Measurements from ENCODE around the gene OR10A3. TPM values are rescaled to one million over a fixed set of nuclear protein-coding genes. Genes with fewer than 3 reads are reported as not detected.

The OR10A3 gene
- total RNA-seq, 6 donors from 2014 or later = not detected

DNA sequence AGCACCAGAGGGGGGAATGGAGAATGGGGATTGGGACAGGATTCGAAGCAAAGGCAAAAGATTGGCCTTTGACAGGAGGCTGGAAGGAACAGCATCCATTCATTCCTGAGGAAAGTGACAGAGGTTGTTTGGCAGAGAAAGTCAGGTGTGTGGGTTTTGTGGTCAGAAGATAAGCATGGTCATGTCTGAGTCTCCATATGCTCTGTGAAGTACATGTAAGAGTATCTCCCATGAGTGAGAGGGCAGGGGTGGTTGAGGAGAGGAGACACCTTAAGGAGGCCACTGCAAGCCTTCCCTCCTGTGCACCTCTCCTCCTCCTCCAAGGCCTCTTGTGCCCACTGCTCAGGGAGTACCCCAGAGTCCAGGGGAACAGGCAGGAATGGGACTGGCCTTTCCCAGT, 25.6 kb upstream of the OR10A3 start:
- DNase-seq = no peak
- no peak overlapping the region for H3K27ac ChIP-seq
- no peaks in the 10 kb centered on the region for H3K27me3 ChIP-seq
- no peak overlapping the region for H3K4me3 ChIP-seq
- ATAC-seq (ENCODE audit: low FRiP score in 2 of 2) = no peak
- H3K4me1 ChIP-seq = no peaks in the 10 kb centered on the region
- TF ChIP-seq, protein P1, sequence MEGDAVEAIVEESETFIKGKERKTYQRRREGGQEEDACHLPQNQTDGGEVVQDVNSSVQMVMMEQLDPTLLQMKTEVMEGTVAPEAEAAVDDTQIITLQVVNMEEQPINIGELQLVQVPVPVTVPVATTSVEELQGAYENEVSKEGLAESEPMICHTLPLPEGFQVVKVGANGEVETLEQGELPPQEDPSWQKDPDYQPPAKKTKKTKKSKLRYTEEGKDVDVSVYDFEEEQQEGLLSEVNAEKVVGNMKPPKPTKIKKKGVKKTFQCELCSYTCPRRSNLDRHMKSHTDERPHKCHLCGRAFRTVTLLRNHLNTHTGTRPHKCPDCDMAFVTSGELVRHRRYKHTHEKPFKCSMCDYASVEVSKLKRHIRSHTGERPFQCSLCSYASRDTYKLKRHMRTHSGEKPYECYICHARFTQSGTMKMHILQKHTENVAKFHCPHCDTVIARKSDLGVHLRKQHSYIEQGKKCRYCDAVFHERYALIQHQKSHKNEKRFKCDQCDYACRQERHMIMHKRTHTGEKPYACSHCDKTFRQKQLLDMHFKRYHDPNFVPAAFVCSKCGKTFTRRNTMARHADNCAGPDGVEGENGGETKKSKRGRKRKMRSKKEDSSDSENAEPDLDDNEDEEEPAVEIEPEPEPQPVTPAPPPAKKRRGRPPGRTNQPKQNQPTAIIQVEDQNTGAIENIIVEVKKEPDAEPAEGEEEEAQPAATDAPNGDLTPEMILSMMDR (IDR thresholded peaks at IDR 0.05) = no peak
- TF ChIP-seq POLR2AphosphoS5 (IDR thresholded peaks at IDR 0.05) (no peak), POLR2A (IDR thresholded peaks at IDR 0.05) (no peak), EP300 (IDR thresholded peaks at IDR 0.05) (no peak)
- WGBS, 2 donors = 65 to 67% methylated on average over 1 of the region's 1 CpG
- no peaks in the 10 kb centered on the region for H3K9me3 ChIP-seq
- H3K36me3 ChIP-seq = no peaks in the 10 kb centered on the region

GRCh38 chr11:7965386-7965785, 23.9 kb upstream of the OR10A3 start, which contains the start of gene NLRP10:
Gene NLRP10, minus strand, starts transcription at chr11:7965447. Its CDS starts 1,952 bp downstream, at chr11:7963495.
- no peaks in the 10 kb centered on the region for H3K27me3 ChIP-seq
- no peaks in the 10 kb centered on the region for H3K4me1 ChIP-seq
- no peaks in the 10 kb centered on the region for H3K36me3 ChIP-seq
- TF ChIP-seq POLR2AphosphoS5 (IDR thresholded peaks at IDR 0.05) (no peak), POLR2A (IDR thresholded peaks at IDR 0.05) (no peak), EP300 (IDR thresholded peaks at IDR 0.05) (no peak)
- TF ChIP-seq, protein P1 (IDR thresholded peaks at IDR 0.05) = no peak
- H3K9me3 ChIP-seq = no peaks in the 10 kb centered on the region
- DNase-seq = no peak
- no peak for ATAC-seq (ENCODE audit: low FRiP score in 2 of 2)
- H3K4me3 ChIP-seq = no peak within 1 kb of the TSS
- no peak within 1 kb of the TSS for H3K27ac ChIP-seq
- 67 to 79% methylated on average over 1 of the region's 1 CpG for WGBS, 2 donors

DNA sequence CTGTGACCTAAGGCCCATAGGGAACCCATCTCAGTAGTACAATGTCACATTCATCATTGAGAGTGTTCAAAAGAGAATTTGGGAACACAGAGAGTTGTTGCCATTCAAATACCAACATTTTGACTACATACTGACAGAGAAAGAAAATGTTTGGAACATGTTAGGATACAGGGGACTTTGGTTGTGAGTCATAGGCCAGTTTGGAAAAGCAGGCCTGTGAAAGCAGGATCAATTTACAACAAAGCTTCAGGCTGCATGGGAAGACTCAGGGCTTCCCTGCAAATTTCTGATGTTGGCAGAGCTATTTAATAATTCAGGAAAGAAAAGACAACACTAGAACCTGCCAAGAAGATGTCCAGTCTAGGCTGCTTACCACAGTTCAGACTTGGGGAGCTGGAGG, 23.4 kb upstream of the OR10A3 start:
- TF ChIP-seq POLR2A (IDR thresholded peaks at IDR 0.05) = no peak
- TF ChIP-seq, protein P1 (IDR thresholded peaks at IDR 0.05) = no peak
- no peak for TF ChIP-seq POLR2AphosphoS5 (IDR thresholded peaks at IDR 0.05)
- no peak for TF ChIP-seq EP300 (IDR thresholded peaks at IDR 0.05)
- no peaks in the 10 kb centered on the region for H3K27me3 ChIP-seq
- no peak overlapping the region for H3K4me3 ChIP-seq
- no peak for DNase-seq
- H3K27ac ChIP-seq = no peak overlapping the region
- H3K36me3 ChIP-seq = no peaks in the 10 kb centered on the region
- ATAC-seq (ENCODE audit: low FRiP score in 2 of 2) = no peak
- no peaks in the 10 kb centered on the region for H3K4me1 ChIP-seq
- no peaks in the 10 kb centered on the region for H3K9me3 ChIP-seq

GRCh38 chr11:7964261-7964660, 22.8 kb upstream of the OR10A3 start:
- Histone ChIP-seq H3K27me3 (no peaks in the 10 kb centered on the region), H3K4me3 (no peak overlapping the region), H3K4me1 (no peaks in the 10 kb centered on the region), H3K27ac (no peak overlapping the region), H3K36me3 (no peaks in the 10 kb centered on the region), H3K9me3 (no peaks in the 10 kb centered on the region)
- DNase-seq = no peak
- no peak for ATAC-seq (ENCODE audit: low FRiP score in 2 of 2)
- TF ChIP-seq, protein P1 (IDR thresholded peaks at IDR 0.05) = no peak
- TF ChIP-seq POLR2AphosphoS5 (IDR thresholded peaks at IDR 0.05) (no peak), POLR2A (IDR thresholded peaks at IDR 0.05) (no peak), EP300 (IDR thresholded peaks at IDR 0.05) (no peak)
- 60 to 69% methylated on average over 3 of the region's 3 CpGs for WGBS, 2 donors

GRCh38 chr11:7955191-7955590, 13.7 kb upstream of the OR10A3 start:
- no peak for ATAC-seq (ENCODE audit: low FRiP score in 2 of 2)
- TF ChIP-seq, protein P1 (IDR thresholded peaks at IDR 0.05) = no peak
- TF ChIP-seq POLR2AphosphoS5 (IDR thresholded peaks at IDR 0.05) (no peak), POLR2A (IDR thresholded peaks at IDR 0.05) (no peak), EP300 (IDR thresholded peaks at IDR 0.05) (no peak)
- H3K9me3 ChIP-seq = no peaks in the 10 kb centered on the region
- no peak overlapping the region for H3K4me3 ChIP-seq
- H3K27me3 ChIP-seq = no peaks in the 10 kb centered on the region
- no peaks in the 10 kb centered on the region for H3K4me1 ChIP-seq
- WGBS, 2 donors = 67 to 73% methylated on average over 1 of the region's 1 CpG
- H3K27ac ChIP-seq = no peak overlapping the region
- no peaks in the 10 kb centered on the region for H3K36me3 ChIP-seq
- DNase-seq = no peak

All from upper lobe of left lung (tissue), 6 donors.